Measurements from ENCODE around the gene C4B.

Gene C4B

GRCh38 chr6:32070814-32071543 lies 56.4 kb downstream of the C4B start:
- Mint-ChIP-seq H3K27ac (peak overlapping the region; percentile 20), H3K9me3 (no peaks in the 10 kb centered on the region), H3K4me3 (no peak overlapping the region), H3K36me3 (ENCODE audit: low read depth) (no peaks in the 10 kb centered on the region), H3K27me3 (ENCODE audit: low read depth, poor library complexity) (peaks cover 9% of the 10 kb centered on the region), H3K4me1 (peaks cover 70% of the 10 kb centered on the region)
- no peak for DNase-seq
- TF ChIP-seq, protein P1, sequence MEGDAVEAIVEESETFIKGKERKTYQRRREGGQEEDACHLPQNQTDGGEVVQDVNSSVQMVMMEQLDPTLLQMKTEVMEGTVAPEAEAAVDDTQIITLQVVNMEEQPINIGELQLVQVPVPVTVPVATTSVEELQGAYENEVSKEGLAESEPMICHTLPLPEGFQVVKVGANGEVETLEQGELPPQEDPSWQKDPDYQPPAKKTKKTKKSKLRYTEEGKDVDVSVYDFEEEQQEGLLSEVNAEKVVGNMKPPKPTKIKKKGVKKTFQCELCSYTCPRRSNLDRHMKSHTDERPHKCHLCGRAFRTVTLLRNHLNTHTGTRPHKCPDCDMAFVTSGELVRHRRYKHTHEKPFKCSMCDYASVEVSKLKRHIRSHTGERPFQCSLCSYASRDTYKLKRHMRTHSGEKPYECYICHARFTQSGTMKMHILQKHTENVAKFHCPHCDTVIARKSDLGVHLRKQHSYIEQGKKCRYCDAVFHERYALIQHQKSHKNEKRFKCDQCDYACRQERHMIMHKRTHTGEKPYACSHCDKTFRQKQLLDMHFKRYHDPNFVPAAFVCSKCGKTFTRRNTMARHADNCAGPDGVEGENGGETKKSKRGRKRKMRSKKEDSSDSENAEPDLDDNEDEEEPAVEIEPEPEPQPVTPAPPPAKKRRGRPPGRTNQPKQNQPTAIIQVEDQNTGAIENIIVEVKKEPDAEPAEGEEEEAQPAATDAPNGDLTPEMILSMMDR (IDR thresholded peaks at IDR 0.05): no peak

- Mint-ChIP-seq H3K9me3 (no peaks in the 10 kb centered on the region), H3K4me3 (no peak overlapping the region), H3K36me3 (ENCODE audit: low read depth) (no peaks in the 10 kb centered on the region), H3K27ac (peak overlapping the region; percentile 14), H3K4me1 (peaks cover 81% of the 10 kb centered on the region), H3K27me3 (ENCODE audit: low read depth, poor library complexity) (peaks cover 9% of the 10 kb centered on the region)
- TF ChIP-seq, protein P1 (IDR thresholded peaks at IDR 0.05): no peak
- no peak for DNase-seq
Measured at GRCh38 chr6:32073101-32073500, 58.5 kb downstream of the C4B start.

DNA sequence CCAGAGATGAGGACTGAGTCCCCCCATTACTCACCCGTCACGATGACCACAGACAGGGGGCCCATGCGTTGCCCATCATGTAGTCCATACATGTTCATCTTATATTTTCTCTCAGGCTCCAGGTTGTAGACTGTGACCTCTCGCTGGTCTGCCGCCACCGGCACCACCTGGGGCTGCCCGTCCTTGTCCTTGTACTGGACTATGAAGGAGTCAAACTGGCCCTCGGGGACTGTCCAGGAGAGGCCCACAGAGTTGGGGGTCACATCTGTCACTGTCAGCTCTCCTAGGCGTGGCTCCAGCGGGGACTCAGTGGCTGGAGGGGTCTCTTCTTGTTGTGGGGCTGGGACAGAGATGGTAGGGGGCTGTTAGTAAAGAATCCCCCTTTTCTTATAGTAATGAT lies 59.0 kb downstream of the C4B start:
- H3K9me3 Mint-ChIP-seq: no peaks in the 10 kb centered on the region
- TF ChIP-seq, protein P1 (IDR thresholded peaks at IDR 0.05): no peak

DNA sequence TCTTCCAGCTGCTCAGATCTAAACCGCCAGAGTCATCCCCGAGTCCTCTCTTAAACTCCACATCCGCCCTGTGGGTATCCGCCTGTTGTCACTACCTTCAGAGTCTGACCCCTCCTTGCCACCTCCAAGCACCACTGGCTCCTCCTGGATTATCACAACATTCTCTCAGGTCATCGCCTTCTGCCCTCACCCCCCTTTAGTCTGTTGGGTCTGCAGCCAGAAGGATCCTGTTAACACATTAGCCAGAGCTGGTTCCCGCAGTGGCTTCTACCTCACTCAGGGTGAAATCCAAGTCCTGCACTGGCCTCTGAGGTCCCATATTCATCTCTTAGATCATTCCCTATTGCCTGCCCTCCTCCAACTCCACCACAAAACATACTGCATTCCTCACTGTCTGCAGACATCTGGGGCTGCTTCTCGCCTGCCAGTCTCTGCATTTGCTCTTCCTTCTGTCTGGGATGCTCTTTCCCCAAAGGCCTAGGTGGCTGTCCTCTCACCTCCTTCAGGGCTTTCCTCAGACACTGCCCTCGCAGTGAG lies 60.5 kb downstream of the C4B start:
- peak overlapping the region; percentile 95 for H3K27ac Mint-ChIP-seq
- H3K36me3 Mint-ChIP-seq (ENCODE audit: low read depth): no peaks in the 10 kb centered on the region
- peaks cover 2% of the 10 kb centered on the region for H3K27me3 Mint-ChIP-seq (ENCODE audit: low read depth, poor library complexity)
- TF ChIP-seq, protein P1 (IDR thresholded peaks at IDR 0.05): no peak
- H3K9me3 Mint-ChIP-seq: no peaks in the 10 kb centered on the region
- peaks cover 78% of the 10 kb centered on the region for H3K4me1 Mint-ChIP-seq
- no peak for DNase-seq
- H3K4me3 Mint-ChIP-seq: peak overlapping the region; percentile 10

More for the DNA sequence above, 59.0 kb downstream of the C4B start:
- Mint-ChIP-seq H3K27me3 (ENCODE audit: low read depth, poor library complexity) (peaks cover 9% of the 10 kb centered on the region), H3K4me1 (peaks cover 81% of the 10 kb centered on the region), H3K36me3 (ENCODE audit: low read depth) (no peaks in the 10 kb centered on the region), H3K27ac (peak overlapping the region; percentile 14), H3K4me3 (no peak overlapping the region)
- DNase-seq: no peak

GRCh38 chr6:32075781-32076180 lies 61.2 kb downstream of the C4B start:
- Mint-ChIP-seq H3K9me3 (no peaks in the 10 kb centered on the region), H3K36me3 (ENCODE audit: low read depth) (no peaks in the 10 kb centered on the region), H3K4me1 (peaks cover 76% of the 10 kb centered on the region), H3K27me3 (ENCODE audit: low read depth, poor library complexity) (peaks cover 5% of the 10 kb centered on the region), H3K4me3 (no peak overlapping the region), H3K27ac (peak overlapping the region; percentile 95)
- DNase-seq: no peak
- TF ChIP-seq, protein P1 (IDR thresholded peaks at IDR 0.05): no peak

Measured in nephron progenitor cell (in vitro differentiated cells).